Tibial nerve (tissue), 4 donors: ENCODE data around the gene RGSL1.

Experiments
- CTCF ChIP-seq, 5 experiments: fragments of 200-600 bp in 3 of 5; fragments of 450-650 bp in 2 of 5; sonication (generic) in 3 of 5; IDR thresholded peaks; one replicate each; pipeline ENCODE4 v1.5.1; 2016 to 2019; ENCODE audit warnings: antibody characterized with exemption in 5 of 5, mild to moderate bottlenecking in 3 of 5, moderate library complexity in 2 of 5
- EP300 ChIP-seq, 2 donors: sonication (generic); formaldehyde crosslinking; IDR thresholded peaks; one replicate each; pipeline ENCODE4 v1.6.1; 2017; ENCODE audit warnings: antibody characterized with exemption in 2 of 2, mild to moderate bottlenecking in 1 of 2

GRCh38 chr1:182406012-182406411 lies 43.9 kb upstream of the RGSL1 start:
- TF ChIP-seq CTCF (IDR thresholded peaks at IDR 0.05) (no peak), EP300 (IDR thresholded peaks at IDR 0.05) (no peak)
